ENCODE measurements around the gene RCE1. TPM values are rescaled to one million over a fixed set of nuclear protein-coding genes. Genes with fewer than 3 reads are reported as not detected.

RCE1 gene
- total RNA-seq, 1 experiment from 2014 or later = 43.7 TPM

DNA sequence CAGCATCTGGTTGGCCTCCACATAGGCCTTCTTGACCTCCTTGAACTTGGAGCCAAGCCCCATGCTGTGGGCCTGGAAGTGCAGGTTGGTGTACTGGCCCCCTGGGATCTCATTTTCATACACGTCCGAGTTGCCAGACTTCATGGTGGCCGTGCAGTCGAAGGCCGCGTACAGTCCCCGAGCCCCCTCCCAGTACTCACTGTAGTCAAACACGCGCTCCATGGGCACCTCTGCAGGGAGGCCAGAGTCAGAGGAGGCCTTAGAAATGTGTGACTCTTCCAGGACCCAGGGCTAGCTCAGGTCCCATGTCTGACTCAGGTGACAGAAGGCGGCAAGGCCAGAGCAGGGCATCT is 7.0 kb downstream of the RCE1 start:
- CTCF ChIA-PET = no interaction called here
- no peak for ATAC-seq
- H3K9me3 ChIP-seq (ENCODE audit: control insufficient read depth, insufficient read depth, low read depth, low read length) = no peaks in the 10 kb centered on the region

DNA sequence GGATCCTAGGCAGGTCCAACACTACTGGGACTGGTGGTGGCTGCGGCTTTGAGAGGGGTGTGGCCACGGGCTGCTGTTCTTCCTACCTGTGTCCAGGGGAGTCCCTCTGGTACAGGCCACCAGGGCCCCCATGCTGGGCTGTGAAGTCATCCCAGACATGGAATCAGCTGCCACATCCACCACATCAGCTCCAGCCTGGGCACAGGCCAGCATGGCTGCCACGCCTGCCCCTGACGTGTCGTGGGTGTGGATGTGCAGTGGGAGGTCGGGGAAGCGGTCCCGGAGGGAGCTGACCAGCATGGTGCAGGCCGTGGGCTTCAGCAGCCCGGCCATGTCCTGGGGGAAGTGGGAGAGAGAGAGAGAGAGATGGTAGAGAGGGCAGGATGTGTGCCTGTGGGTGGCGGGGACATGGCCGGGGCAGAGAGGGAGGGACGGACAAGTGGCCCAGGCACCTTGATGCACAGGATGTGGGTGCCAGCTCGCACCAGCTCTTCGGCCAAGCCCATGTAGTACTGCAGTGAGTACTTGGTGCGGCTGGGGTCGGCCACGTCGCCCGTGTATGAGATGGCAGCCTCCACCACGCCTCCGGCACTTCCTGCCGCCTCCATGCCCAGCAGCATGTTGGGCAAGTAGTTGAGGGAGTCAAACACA is 7.5 kb downstream of the RCE1 start:
- H3K27me3 ChIP-seq (ENCODE audit: control insufficient read depth, insufficient read depth, low read length) = no peaks in the 10 kb centered on the region
- TF ChIP-seq, protein P1, sequence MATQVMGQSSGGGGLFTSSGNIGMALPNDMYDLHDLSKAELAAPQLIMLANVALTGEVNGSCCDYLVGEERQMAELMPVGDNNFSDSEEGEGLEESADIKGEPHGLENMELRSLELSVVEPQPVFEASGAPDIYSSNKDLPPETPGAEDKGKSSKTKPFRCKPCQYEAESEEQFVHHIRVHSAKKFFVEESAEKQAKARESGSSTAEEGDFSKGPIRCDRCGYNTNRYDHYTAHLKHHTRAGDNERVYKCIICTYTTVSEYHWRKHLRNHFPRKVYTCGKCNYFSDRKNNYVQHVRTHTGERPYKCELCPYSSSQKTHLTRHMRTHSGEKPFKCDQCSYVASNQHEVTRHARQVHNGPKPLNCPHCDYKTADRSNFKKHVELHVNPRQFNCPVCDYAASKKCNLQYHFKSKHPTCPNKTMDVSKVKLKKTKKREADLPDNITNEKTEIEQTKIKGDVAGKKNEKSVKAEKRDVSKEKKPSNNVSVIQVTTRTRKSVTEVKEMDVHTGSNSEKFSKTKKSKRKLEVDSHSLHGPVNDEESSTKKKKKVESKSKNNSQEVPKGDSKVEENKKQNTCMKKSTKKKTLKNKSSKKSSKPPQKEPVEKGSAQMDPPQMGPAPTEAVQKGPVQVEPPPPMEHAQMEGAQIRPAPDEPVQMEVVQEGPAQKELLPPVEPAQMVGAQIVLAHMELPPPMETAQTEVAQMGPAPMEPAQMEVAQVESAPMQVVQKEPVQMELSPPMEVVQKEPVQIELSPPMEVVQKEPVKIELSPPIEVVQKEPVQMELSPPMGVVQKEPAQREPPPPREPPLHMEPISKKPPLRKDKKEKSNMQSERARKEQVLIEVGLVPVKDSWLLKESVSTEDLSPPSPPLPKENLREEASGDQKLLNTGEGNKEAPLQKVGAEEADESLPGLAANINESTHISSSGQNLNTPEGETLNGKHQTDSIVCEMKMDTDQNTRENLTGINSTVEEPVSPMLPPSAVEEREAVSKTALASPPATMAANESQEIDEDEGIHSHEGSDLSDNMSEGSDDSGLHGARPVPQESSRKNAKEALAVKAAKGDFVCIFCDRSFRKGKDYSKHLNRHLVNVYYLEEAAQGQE (IDR thresholded peaks at IDR 0.05; ENCODE audit: insufficient read depth in 1 of 2, low read depth in 2 of 2, low read length in 1 of 2) = no peak
- DNase-seq (ENCODE audit: low read depth, low spot score) (no peak), ATAC-seq (no peak)
- peaks cover 17% of the 10 kb centered on the region for H3K4me1 ChIP-seq (ENCODE audit: control insufficient read depth, insufficient read depth, low read length)
- CTCF ChIA-PET = no interaction called here
- POLR2A ChIA-PET = no interaction called here
- H3K27ac ChIP-seq (ENCODE audit: low read length) = no peak overlapping the region
- no peak overlapping the region for H3K4me3 ChIP-seq (ENCODE audit: low read depth in 2 of 2, low read length in 2 of 2)
- no TSS peak for BruUV-seq (replicated peaks)
- peaks cover 3% of the 10 kb centered on the region; the same call in 1 of the 2 replicates for H3K36me3 ChIP-seq (ENCODE audit: control insufficient read depth, insufficient read depth, low read length)
- H3K9me3 ChIP-seq (ENCODE audit: control insufficient read depth, insufficient read depth, low read depth, low read length) = no peaks in the 10 kb centered on the region
- in situ Hi-C loops (cut with HindIII; ENCODE audit: low pct_unique_long_range_greater_than_20kb, low sequenced_read_pairs) (no loop called here), intact Hi-C loops (cut with micrococcal nuclease; ENCODE audit: unreplicated experiment) (no loop called here)

More for the DNA sequence above, 7.0 kb downstream of the RCE1 start:
- H3K36me3 ChIP-seq (ENCODE audit: control insufficient read depth, insufficient read depth, low read length) = peaks cover 6% of the 10 kb centered on the region; the same call in 1 of the 2 replicates
- intact Hi-C loops (cut with micrococcal nuclease; ENCODE audit: unreplicated experiment) = no loop called here
- DNase-seq (ENCODE audit: low read depth, low spot score) = no peak
- in situ Hi-C loops (cut with HindIII; ENCODE audit: low pct_unique_long_range_greater_than_20kb, low sequenced_read_pairs) = no loop called here
- TF ChIP-seq SIN3A (IDR thresholded peaks at IDR 0.05; ENCODE audit: borderline replicate concordance, insufficient read depth, low read depth, low read length) = no peak
- TF ChIP-seq TCF7L2 (IDR thresholded peaks at IDR 0.05; ENCODE audit: low read depth, low read length) = no peak
- no peak for TF ChIP-seq POLR2AphosphoS5 (IDR thresholded peaks at IDR 0.05; ENCODE audit: low read depth, low read length)
- TF ChIP-seq, protein P1 (IDR thresholded peaks at IDR 0.05; ENCODE audit: insufficient read depth in 1 of 2, low read depth in 2 of 2, low read length in 1 of 2) = no peak
- TF ChIP-seq, protein P2, sequence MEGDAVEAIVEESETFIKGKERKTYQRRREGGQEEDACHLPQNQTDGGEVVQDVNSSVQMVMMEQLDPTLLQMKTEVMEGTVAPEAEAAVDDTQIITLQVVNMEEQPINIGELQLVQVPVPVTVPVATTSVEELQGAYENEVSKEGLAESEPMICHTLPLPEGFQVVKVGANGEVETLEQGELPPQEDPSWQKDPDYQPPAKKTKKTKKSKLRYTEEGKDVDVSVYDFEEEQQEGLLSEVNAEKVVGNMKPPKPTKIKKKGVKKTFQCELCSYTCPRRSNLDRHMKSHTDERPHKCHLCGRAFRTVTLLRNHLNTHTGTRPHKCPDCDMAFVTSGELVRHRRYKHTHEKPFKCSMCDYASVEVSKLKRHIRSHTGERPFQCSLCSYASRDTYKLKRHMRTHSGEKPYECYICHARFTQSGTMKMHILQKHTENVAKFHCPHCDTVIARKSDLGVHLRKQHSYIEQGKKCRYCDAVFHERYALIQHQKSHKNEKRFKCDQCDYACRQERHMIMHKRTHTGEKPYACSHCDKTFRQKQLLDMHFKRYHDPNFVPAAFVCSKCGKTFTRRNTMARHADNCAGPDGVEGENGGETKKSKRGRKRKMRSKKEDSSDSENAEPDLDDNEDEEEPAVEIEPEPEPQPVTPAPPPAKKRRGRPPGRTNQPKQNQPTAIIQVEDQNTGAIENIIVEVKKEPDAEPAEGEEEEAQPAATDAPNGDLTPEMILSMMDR (IDR thresholded peaks at IDR 0.05) = no peak
- H3K4me3 ChIP-seq (ENCODE audit: low read depth in 2 of 2, low read length in 2 of 2) = no peak overlapping the region
- POLR2A ChIA-PET = no interaction called here
- BruUV-seq (replicated peaks) = no TSS peak
- H3K27ac ChIP-seq (ENCODE audit: low read length) = no peak overlapping the region
- peaks cover 13% of the 10 kb centered on the region for H3K4me1 ChIP-seq (ENCODE audit: control insufficient read depth, insufficient read depth, low read length)
- H3K27me3 ChIP-seq (ENCODE audit: control insufficient read depth, insufficient read depth, low read length) = no peaks in the 10 kb centered on the region

All from Panc1 (cell line).